Body of pancreas (tissue), 4 donors: Measurements from ENCODE around the gene GTPBP1.

Experiments
- CTCF ChIP-seq, 7 experiments: fragments of 450-650 bp in 4 of 7; fragments of 200-600 bp in 3 of 7; sonication (generic) in 3 of 7; IDR thresholded peaks; one replicate each; pipeline ENCODE4 v1.5.1; 2016 to 2019; ENCODE audit warnings: antibody characterized with exemption in 7 of 7
- POLR2A ChIP-seq, 3 donors: fragments of 450-650 bp; IDR thresholded peaks; one replicate each; pipeline ENCODE4 v1.6.1; 2016; ENCODE audit warnings: antibody characterized with exemption in 3 of 3, mild to moderate bottlenecking in 2 of 3

- TF ChIP-seq CTCF (IDR thresholded peaks at IDR 0.05) (no peak), POLR2A (IDR thresholded peaks at IDR 0.05) (no peak)
These were observed 10.8 kb upstream of the GTPBP1 start for GRCh38 chr22:38694940-38695339.
